Ishikawa (cell line): Measurements from ENCODE around the gene TPRA1.

Source experiments
- CREB1 ChIP-seq: IDR thresholded peaks from 2 replicates; pipeline ENCODE4 v1.6.1; 2012; ENCODE audit warnings: low read depth
- EP300 ChIP-seq: IDR thresholded peaks from 2 replicates; pipeline ENCODE4 v1.6.1; 2012; ENCODE audit warnings: borderline replicate concordance
- FOXM1 ChIP-seq: IDR thresholded peaks from 2 replicates; pipeline ENCODE4 v1.6.1; 2012; ENCODE audit warnings: low read depth, borderline replicate concordance
- MAX ChIP-seq: IDR thresholded peaks from 2 replicates; pipeline ENCODE4 v1.6.1; 2012
- RAD21 ChIP-seq: IDR thresholded peaks from 2 replicates; pipeline ENCODE4 v1.6.1; 2012; ENCODE audit warnings: low read depth
- TAF1 ChIP-seq: IDR thresholded peaks from 2 replicates; pipeline ENCODE4 v1.6.1; 2012; ENCODE audit warnings: low read depth, mild to moderate bottlenecking
- TCF12 ChIP-seq: IDR thresholded peaks from 2 replicates; pipeline ENCODE4 v1.6.1; 2012; ENCODE audit warnings: low read depth

- TF ChIP-seq TAF1 (no peak), EP300 (no peak), CREB1 (no peak), MAX (no peak), RAD21 (no peak), FOXM1 (no peak), TCF12 (no peak)
Observed at GRCh38 chr3:127560051-127560787, 30.3 kb downstream of the TPRA1 start.
